SK-N-SH treated with all-trans-retinoic acid at 6 μM for 48 hours (cell line): ENCODE results near the gene ST3GAL6.

Experiments
- ARNTL ChIP-seq: fragments of 450-650 bp; formaldehyde crosslinking; IDR thresholded peaks from 2 replicates; pipeline ENCODE4 v1.5.0; 2020; ENCODE audit warnings: low read depth, mild to moderate bottlenecking, moderate library complexity, borderline replicate concordance
- PPARA ChIP-seq: fragments of 250-450 bp; sonication (Bioruptor Pico); IDR thresholded peaks from 2 replicates; pipeline ENCODE4 v1.5.0; 2020; ENCODE audit warnings: mild to moderate bottlenecking, borderline replicate concordance
- RARB ChIP-seq: fragments of 250-450 bp; sonication (Bioruptor Pico); IDR thresholded peaks from 2 replicates; pipeline ENCODE4 v1.8.0; 2021; ENCODE audit warnings: mild to moderate bottlenecking, moderate library complexity
- ZFP30 ChIP-seq: fragments of 450-650 bp; formaldehyde crosslinking; IDR thresholded peaks from 2 replicates; pipeline ENCODE4 v1.5.0; 2022; ENCODE audit warnings: mild to moderate bottlenecking, moderate library complexity
- TF ChIP-seq, protein P1 (sequence below): fragments of 250-450 bp; sonication (Bioruptor Pico); IDR thresholded peaks from 2 replicates; pipeline ENCODE4 v1.5.1; 2020; ENCODE audit warnings: low read depth, mild to moderate bottlenecking, moderate library complexity
- TF ChIP-seq, protein P2 (sequence below): fragments of 250-450 bp; sonication (Bioruptor Pico); IDR thresholded peaks from 2 replicates; pipeline ENCODE4 v1.8.0; 2020; ENCODE audit warnings: mild to moderate bottlenecking, moderate library complexity, borderline replicate concordance

DNA sequence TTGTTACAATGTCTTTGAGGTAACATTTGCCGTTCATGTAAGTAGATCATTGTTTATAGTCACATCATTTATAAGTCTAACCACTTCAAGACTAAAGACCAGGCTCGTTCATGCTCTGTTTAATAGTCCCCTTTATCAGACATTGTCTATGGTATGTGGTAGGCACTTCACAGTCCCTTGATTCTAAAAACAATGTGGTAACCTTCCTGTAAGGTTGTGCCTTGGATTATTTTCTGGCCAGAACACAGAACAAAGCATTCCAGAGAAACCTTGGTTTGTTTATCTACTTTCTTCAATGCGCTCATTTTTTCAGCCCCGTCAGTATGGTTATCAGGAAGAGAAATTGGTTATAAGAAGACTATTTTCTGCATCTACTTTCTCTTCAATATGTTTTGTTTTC is 16.3 kb upstream of the ST3GAL6 start:
- TF ChIP-seq ARNTL (no peak), ZFP30 (no peak), PPARA (CRISPR knock-in tag) (no peak), RARB (no peak)
- TF ChIP-seq, protein P1, sequence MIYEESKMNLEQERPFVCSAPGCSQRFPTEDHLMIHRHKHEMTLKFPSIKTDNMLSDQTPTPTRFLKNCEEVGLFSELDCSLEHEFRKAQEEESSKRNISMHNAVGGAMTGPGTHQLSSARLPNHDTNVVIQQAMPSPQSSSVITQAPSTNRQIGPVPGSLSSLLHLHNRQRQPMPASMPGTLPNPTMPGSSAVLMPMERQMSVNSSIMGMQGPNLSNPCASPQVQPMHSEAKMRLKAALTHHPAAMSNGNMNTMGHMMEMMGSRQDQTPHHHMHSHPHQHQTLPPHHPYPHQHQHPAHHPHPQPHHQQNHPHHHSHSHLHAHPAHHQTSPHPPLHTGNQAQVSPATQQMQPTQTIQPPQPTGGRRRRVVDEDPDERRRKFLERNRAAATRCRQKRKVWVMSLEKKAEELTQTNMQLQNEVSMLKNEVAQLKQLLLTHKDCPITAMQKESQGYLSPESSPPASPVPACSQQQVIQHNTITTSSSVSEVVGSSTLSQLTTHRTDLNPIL, result no peak
- TF ChIP-seq, protein P2, sequence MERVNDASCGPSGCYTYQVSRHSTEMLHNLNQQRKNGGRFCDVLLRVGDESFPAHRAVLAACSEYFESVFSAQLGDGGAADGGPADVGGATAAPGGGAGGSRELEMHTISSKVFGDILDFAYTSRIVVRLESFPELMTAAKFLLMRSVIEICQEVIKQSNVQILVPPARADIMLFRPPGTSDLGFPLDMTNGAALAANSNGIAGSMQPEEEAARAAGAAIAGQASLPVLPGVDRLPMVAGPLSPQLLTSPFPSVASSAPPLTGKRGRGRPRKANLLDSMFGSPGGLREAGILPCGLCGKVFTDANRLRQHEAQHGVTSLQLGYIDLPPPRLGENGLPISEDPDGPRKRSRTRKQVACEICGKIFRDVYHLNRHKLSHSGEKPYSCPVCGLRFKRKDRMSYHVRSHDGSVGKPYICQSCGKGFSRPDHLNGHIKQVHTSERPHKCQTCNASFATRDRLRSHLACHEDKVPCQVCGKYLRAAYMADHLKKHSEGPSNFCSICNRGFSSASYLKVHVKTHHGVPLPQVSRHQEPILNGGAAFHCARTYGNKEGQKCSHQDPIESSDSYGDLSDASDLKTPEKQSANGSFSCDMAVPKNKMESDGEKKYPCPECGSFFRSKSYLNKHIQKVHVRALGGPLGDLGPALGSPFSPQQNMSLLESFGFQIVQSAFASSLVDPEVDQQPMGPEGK (CRISPR knock-in tag), result no peak
